Epithelial cell of esophagus (primary cell): ENCODE results near the gene SSRP1.

Experiments
- DNase-seq: peaks from one replicate; pipeline ENCODE4 v3.0.0; 2010; ENCODE audit warnings: low read depth
- H3K4me3 ChIP-seq: 2 replicates; pipeline ENCODE4 v1.5.1; 2011; ENCODE audit warnings: mild to moderate bottlenecking, low read length, control low read depth
- CTCF ChIP-seq: IDR thresholded peaks from 2 replicates; pipeline ENCODE4 v1.5.1; 2011; ENCODE audit warnings: low read depth, mild to moderate bottlenecking, low read length, control low read depth, inconsistent platforms; ENCODE audit not compliant: insufficient read depth; ENCODE audit errors: missing control alignments

SSRP1 gene

DNA sequence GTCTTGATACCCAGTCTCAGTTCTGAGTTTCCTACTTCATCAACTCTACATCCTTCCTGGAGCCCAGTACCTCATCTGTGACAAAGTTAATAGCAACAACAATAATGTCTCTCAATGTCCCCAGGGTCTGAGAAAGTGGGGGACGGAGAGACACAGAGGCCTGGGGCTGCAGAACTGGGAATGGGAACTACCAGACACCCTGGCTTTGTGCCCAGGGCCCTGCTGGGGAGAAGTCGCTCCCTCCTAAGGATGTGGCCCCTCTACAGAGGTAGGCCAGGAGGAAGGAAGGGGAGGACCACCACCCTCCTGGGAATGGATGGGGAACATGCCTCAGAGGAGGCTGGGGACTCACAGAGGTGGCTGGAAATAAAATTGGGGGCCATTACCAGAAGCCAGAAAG lies 39.8 kb upstream of the SSRP1 start:
- no peak overlapping the region for H3K4me3 ChIP-seq
- TF ChIP-seq CTCF: no peak
- no peak for DNase-seq

DNA sequence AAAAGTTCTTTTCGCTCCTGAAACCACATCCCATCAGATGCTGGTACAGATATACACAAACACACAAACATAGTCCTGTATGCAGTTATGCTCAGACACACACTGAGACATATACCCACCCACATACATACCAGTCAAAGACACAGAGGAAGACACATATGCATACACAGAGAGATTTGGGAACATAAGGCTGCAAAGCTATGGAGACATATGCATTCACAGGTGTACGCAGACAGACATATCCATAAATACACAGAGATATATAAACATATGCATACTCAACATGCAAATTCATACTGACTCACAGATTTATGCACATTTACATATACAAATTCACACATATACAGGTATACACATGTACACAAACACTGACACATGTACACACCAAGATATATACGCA lies 39.3 kb upstream of the SSRP1 start:
- no peak overlapping the region for H3K4me3 ChIP-seq
- no peak for TF ChIP-seq CTCF
- no peak for DNase-seq

DNA sequence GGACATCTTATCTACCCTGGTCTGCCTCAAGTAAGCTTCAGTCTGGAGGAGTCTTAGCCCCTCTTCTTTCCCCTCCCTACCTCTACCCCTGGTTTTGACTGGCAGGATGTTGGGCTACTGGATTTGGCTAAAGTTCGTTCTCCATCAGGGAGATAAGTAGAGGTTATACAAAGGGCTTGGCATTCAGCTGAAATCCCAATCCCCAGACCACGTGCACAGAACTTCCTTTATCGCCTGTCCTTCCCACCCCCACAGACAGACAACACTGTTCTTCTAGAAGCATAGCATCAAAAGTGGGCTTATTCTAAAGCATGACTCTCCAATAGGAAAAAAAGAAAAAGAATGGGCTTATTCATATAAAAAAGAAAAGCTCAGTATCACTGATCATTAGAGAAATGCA lies 37.5 kb upstream of the SSRP1 start:
- no peak overlapping the region for H3K4me3 ChIP-seq
- TF ChIP-seq CTCF: no peak
- no peak for DNase-seq

GRCh38 chr11:57370941-57371340 lies 35.2 kb upstream of the SSRP1 start:
- no peak overlapping the region for H3K4me3 ChIP-seq
- DNase-seq: no peak
- no peak for TF ChIP-seq CTCF

- TF ChIP-seq CTCF: no peak
- DNase-seq: peak; percentile 94
- H3K4me3 ChIP-seq: no peak overlapping the region
Observed at GRCh38 chr11:57370251-57370650, 34.6 kb upstream of the SSRP1 start.

- H3K4me3 ChIP-seq: no peak overlapping the region
- no peak for TF ChIP-seq CTCF
- DNase-seq: no peak
Observed at GRCh38 chr11:57368845-57369232, 33.1 kb upstream of the SSRP1 start.

- peak; percentile 77 for DNase-seq
- H3K4me3 ChIP-seq: no peak overlapping the region
- TF ChIP-seq CTCF: no peak
Observed at GRCh38 chr11:57368106-57368844, 32.6 kb upstream of the SSRP1 start.
